MM.1S (cell line): Measurements from ENCODE around the gene A1BG.

Experiments
- DNase-seq: peaks from one replicate; pipeline ENCODE4 v3.0.0-alpha.2; 2015
- H2AFZ ChIP-seq: fragments of 300-600 bp; sonication (generic); 2 replicates; pipeline ENCODE4 v1.6.0; 2016; ENCODE audit warnings: antibody characterized with exemption, low read length
- H3F3A ChIP-seq: fragments of 300-600 bp; sonication (generic); 2 replicates; pipeline ENCODE4 v1.6.1; 2016; ENCODE audit warnings: mild to moderate bottlenecking, antibody characterized with exemption, low read length, moderate library complexity, mixed read lengths; ENCODE audit not compliant: insufficient read depth
- H3K27ac ChIP-seq: fragments of 300-600 bp; sonication (generic); 2 replicates; pipeline ENCODE4 v1.5.1; 2016; ENCODE audit warnings: mild to moderate bottlenecking, low read length
- H3K27me3 ChIP-seq: fragments of 300-600 bp; sonication (generic); replicated peaks from 2 replicates; pipeline ENCODE4 v1.6.0; 2016; ENCODE audit warnings: low read length; ENCODE audit not compliant: insufficient read depth
- H3K36me3 ChIP-seq: fragments of 300-600 bp; sonication (generic); replicated peaks from 2 replicates; pipeline ENCODE4 v1.6.1; 2016; ENCODE audit warnings: mild to moderate bottlenecking, low read length, mixed read lengths; ENCODE audit not compliant: insufficient read depth
- H3K4me1 ChIP-seq: fragments of 300-600 bp; sonication (generic); 2 replicates; pipeline ENCODE4 v1.6.1; 2016; ENCODE audit warnings: low read length, mixed read lengths
- H3K4me2 ChIP-seq: fragments of 300-600 bp; sonication (generic); 2 replicates; pipeline ENCODE4 v1.6.0; 2016; ENCODE audit warnings: low read depth, low read length
- H3K4me3 ChIP-seq: fragments of 300-600 bp; sonication (generic); 2 replicates; pipeline ENCODE4 v1.5.1; 2016; ENCODE audit warnings: low read length, mixed read lengths
- H3K79me2 ChIP-seq: fragments of 300-600 bp; sonication (generic); 2 replicates; pipeline ENCODE4 v1.6.1; 2016; ENCODE audit warnings: mixed run types, low read length, mixed read lengths
- H3K9ac ChIP-seq: fragments of 300-600 bp; sonication (generic); 2 replicates; pipeline ENCODE4 v1.6.1; 2016; ENCODE audit warnings: low read length, mixed read lengths
- H3K9me2 ChIP-seq: fragments of 300-600 bp; sonication (generic); replicated peaks from 2 replicates; pipeline ENCODE4 v1.6.1; 2016; ENCODE audit warnings: mild to moderate bottlenecking, low read length, mixed read lengths; ENCODE audit not compliant: insufficient read depth
- H3K9me3 ChIP-seq: fragments of 300-600 bp; sonication (generic); replicated peaks from 2 replicates; pipeline ENCODE4 v1.6.1; 2016; ENCODE audit warnings: mild to moderate bottlenecking, low read length, mixed read lengths; ENCODE audit not compliant: insufficient read depth
- H4K20me1 ChIP-seq: fragments of 300-600 bp; sonication (generic); 2 replicates; pipeline ENCODE4 v1.6.1; 2016; ENCODE audit warnings: mild to moderate bottlenecking, low read length, moderate library complexity, mixed read lengths; ENCODE audit not compliant: insufficient read depth
- CTCF ChIP-seq: fragments of 300-600 bp; sonication (generic); IDR thresholded peaks from 2 replicates; pipeline ENCODE4 v1.5.1; 2016; ENCODE audit warnings: antibody characterized with exemption, low read length, mixed read lengths
- EZH2 ChIP-seq: fragments of 300-600 bp; sonication (generic); optimal IDR thresholded peaks from 2 replicates; pipeline ENCODE3; 2017; ENCODE audit warnings: low read depth, mild to moderate bottlenecking, antibody characterized with exemption, low read length, mixed read lengths
- EZH2phosphoT487 ChIP-seq: fragments of 300-600 bp; sonication (generic); IDR thresholded peaks from 2 replicates; pipeline ENCODE4 v1.6.1; 2018; ENCODE audit warnings: antibody characterized with exemption, low read length

The A1BG gene

GRCh38 chr19:58338825-58339558 is 14.3 kb downstream of the A1BG start:
- no peak overlapping the region for H3K9ac ChIP-seq
- H3F3A ChIP-seq, result no peaks in the 10 kb centered on the region
- H3K36me3 ChIP-seq, result 0 out of 2 replicates have a peak, but pooled peaks cover 5% of the 10 kb centered on the region
- no peaks in the 10 kb centered on the region for H3K4me1 ChIP-seq
- no peak for DNase-seq
- H4K20me1 ChIP-seq, result no peaks in the 10 kb centered on the region
- H3K4me2 ChIP-seq, result no peak overlapping the region
- TF ChIP-seq EZH2phosphoT487, result no peak
- no peak for TF ChIP-seq CTCF
- TF ChIP-seq EZH2, result no peak
- no peaks in the 10 kb centered on the region for H3K9me3 ChIP-seq
- no peaks in the 10 kb centered on the region for H3K9me2 ChIP-seq
- H2AFZ ChIP-seq, result no peak overlapping the region
- no peaks in the 10 kb centered on the region for H3K79me2 ChIP-seq
- no peak overlapping the region for H3K4me3 ChIP-seq
- H3K27ac ChIP-seq, result no peak overlapping the region
- H3K27me3 ChIP-seq, result no peaks in the 10 kb centered on the region

DNA sequence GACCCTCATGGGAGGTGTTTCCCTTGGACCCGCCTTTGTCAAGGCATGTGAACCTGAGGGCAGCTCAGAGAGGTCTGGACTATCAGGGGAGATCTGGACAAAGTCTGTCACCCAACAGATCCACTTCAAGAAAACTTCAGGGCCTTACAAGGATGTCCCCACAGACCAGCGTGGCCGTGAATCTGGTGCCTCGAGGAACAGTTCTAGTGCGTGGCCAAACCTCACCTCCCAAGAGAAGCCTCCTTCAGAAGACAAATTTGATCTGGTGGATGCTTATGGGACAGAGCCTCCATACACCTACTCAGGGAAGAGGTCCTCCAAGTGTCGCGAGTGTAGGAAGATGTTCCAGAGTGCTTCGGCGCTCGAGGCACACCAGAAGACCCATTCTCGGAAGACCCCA is 15.0 kb downstream of the A1BG start:
- no peaks in the 10 kb centered on the region for H3K9me2 ChIP-seq
- H3K79me2 ChIP-seq, result no peaks in the 10 kb centered on the region
- H3K27me3 ChIP-seq, result no peaks in the 10 kb centered on the region
- 0 out of 2 replicates have a peak, but pooled peaks cover 5% of the 10 kb centered on the region for H3K36me3 ChIP-seq
- H2AFZ ChIP-seq, result no peak overlapping the region
- H3K9ac ChIP-seq, result no peak overlapping the region
- H3K4me1 ChIP-seq, result no peaks in the 10 kb centered on the region
- no peaks in the 10 kb centered on the region for H3K9me3 ChIP-seq
- no peak overlapping the region for H3K4me3 ChIP-seq
- H3K4me2 ChIP-seq, result no peak overlapping the region
- H3F3A ChIP-seq, result no peaks in the 10 kb centered on the region
- H4K20me1 ChIP-seq, result no peaks in the 10 kb centered on the region
- DNase-seq, result no peak
- no peak overlapping the region for H3K27ac ChIP-seq
- TF ChIP-seq EZH2 (no peak), EZH2phosphoT487 (no peak), CTCF (no peak)

GRCh38 chr19:58336820-58337219 is 16.5 kb downstream of the A1BG start:
- Histone ChIP-seq H3K9ac (no peak overlapping the region), H3K79me2 (no peaks in the 10 kb centered on the region), H3K27ac (no peak overlapping the region), H3K4me2 (no peak overlapping the region), H3K4me1 (no peaks in the 10 kb centered on the region), H4K20me1 (no peaks in the 10 kb centered on the region), H2AFZ (no peak overlapping the region), H3F3A (no peaks in the 10 kb centered on the region), H3K27me3 (no peaks in the 10 kb centered on the region), H3K4me3 (no peak overlapping the region), H3K36me3 (0 out of 2 replicates have a peak, but pooled peaks cover 5% of the 10 kb centered on the region), H3K9me3 (no peaks in the 10 kb centered on the region), H3K9me2 (no peaks in the 10 kb centered on the region)
- TF ChIP-seq CTCF (no peak), EZH2 (no peak), EZH2phosphoT487 (no peak)
- DNase-seq, result no peak
